ENCODE data around the gene MILR1.
"Not testable (repeated sequence)": the region's sequence is repeated elsewhere in the genome, so short reads cannot be mapped to it uniquely, and the experiment has no call there.

- not testable (repeated sequence) for TF ChIP-seq CTCF (IDR thresholded peaks at IDR 0.05); ZFX (IDR thresholded peaks at IDR 0.05; ENCODE audit: borderline replicate concordance)
These were observed 18.9 kb upstream of the MILR1 start for GRCh38 chr17:64430036-64430435.
